ENCODE results near the gene USP2.

Gene USP2

DNA sequence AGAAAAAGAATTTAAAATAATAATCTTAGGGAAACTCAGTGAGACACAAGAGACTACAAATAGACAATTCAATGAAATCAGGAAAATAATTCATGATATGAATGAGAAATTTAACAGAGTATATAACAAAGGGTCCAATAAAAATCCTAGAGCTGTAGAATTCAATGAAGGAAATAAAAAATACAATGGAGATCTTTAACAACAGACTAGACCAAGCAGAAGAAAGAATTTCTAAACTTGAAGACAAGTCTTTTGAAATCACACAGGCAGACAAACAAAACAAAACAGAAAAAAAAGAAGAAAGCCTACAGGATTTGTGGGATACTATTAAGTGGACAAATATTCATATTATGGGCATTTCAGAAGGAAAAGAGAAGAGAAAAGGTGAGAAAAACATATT is 16.2 kb upstream of the USP2 start:
- peaks cover 5% of the 10 kb centered on the region for H3K27me3 ChIP-seq (ENCODE audit: insufficient read depth, low read length, poor library complexity)
- TF ChIP-seq EZH2 (IDR thresholded peaks at IDR 0.05; ENCODE audit: borderline replicate concordance, low read depth, low read length, severe bottlenecking), result no peak
- TF ChIP-seq, protein P1, sequence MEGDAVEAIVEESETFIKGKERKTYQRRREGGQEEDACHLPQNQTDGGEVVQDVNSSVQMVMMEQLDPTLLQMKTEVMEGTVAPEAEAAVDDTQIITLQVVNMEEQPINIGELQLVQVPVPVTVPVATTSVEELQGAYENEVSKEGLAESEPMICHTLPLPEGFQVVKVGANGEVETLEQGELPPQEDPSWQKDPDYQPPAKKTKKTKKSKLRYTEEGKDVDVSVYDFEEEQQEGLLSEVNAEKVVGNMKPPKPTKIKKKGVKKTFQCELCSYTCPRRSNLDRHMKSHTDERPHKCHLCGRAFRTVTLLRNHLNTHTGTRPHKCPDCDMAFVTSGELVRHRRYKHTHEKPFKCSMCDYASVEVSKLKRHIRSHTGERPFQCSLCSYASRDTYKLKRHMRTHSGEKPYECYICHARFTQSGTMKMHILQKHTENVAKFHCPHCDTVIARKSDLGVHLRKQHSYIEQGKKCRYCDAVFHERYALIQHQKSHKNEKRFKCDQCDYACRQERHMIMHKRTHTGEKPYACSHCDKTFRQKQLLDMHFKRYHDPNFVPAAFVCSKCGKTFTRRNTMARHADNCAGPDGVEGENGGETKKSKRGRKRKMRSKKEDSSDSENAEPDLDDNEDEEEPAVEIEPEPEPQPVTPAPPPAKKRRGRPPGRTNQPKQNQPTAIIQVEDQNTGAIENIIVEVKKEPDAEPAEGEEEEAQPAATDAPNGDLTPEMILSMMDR (IDR thresholded peaks at IDR 0.05; ENCODE audit: borderline replicate concordance, extremely low read depth, low read length, poor library complexity, severe bottlenecking), result no peak
- H3K4me3 ChIP-seq (ENCODE audit: low read depth in 1 of 2, low read length in 2 of 2), result no peak overlapping the region
- no peaks in the 10 kb centered on the region for H3K36me3 ChIP-seq (ENCODE audit: insufficient read depth, low read length)
- no peak overlapping the region for H3K9ac ChIP-seq (ENCODE audit: low read depth, low read length)
- H4K20me1 ChIP-seq (ENCODE audit: insufficient read depth, low read length), result no peaks in the 10 kb centered on the region
- H3K27ac ChIP-seq (ENCODE audit: low read length), result no peak overlapping the region
- H3K9me3 ChIP-seq (ENCODE audit: insufficient read depth, low read length, severe bottlenecking), result peaks cover 4% of the 10 kb centered on the region
- no peaks in the 10 kb centered on the region for H3K4me1 ChIP-seq (ENCODE audit: insufficient read depth, low read length)
- ATAC-seq (ENCODE audit: insufficient read depth, low read depth), result no peak
- H3K4me2 ChIP-seq (ENCODE audit: insufficient read depth, low read length), result no peak overlapping the region
- H2AFZ ChIP-seq (ENCODE audit: low read depth, low read length), result no peak overlapping the region
- DNase-seq, result no peak
- H3K79me2 ChIP-seq (ENCODE audit: insufficient read depth, low read length), result no peaks in the 10 kb centered on the region

DNA sequence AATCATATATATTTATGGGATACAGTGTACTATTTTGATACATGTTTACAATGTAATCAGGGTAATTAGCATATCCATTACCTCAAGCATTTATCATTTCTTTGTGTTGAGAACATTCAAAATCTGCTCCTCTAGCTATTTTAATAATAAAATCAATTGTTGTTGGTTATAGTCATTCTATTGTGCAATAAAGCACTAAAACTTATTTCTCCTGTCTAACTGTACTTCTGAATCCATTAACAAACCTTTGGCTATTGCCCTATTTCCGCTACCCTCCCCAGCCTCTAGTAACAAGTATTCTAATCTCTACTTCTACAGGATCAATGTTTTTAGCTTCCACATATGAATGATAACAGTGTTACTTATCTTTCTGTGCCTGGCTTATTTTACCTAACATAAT is 15.3 kb upstream of the USP2 start:
- H3K4me2 ChIP-seq (ENCODE audit: insufficient read depth, low read length), result no peak overlapping the region
- H3K27me3 ChIP-seq (ENCODE audit: insufficient read depth, low read length, poor library complexity), result peaks cover 3% of the 10 kb centered on the region
- H3K4me1 ChIP-seq (ENCODE audit: insufficient read depth, low read length), result no peaks in the 10 kb centered on the region
- no peaks in the 10 kb centered on the region for H4K20me1 ChIP-seq (ENCODE audit: insufficient read depth, low read length)
- H3K36me3 ChIP-seq (ENCODE audit: insufficient read depth, low read length), result no peaks in the 10 kb centered on the region
- no peak overlapping the region for H3K27ac ChIP-seq (ENCODE audit: low read length)
- no peak overlapping the region for H3K9ac ChIP-seq (ENCODE audit: low read depth, low read length)
- TF ChIP-seq, protein P1 (IDR thresholded peaks at IDR 0.05; ENCODE audit: borderline replicate concordance, extremely low read depth, low read length, poor library complexity, severe bottlenecking), result no peak
- no peak for TF ChIP-seq EZH2 (IDR thresholded peaks at IDR 0.05; ENCODE audit: borderline replicate concordance, low read depth, low read length, severe bottlenecking)
- DNase-seq (no peak), ATAC-seq (ENCODE audit: insufficient read depth, low read depth) (no peak)
- H2AFZ ChIP-seq (ENCODE audit: low read depth, low read length), result no peak overlapping the region
- peaks cover 4% of the 10 kb centered on the region for H3K9me3 ChIP-seq (ENCODE audit: insufficient read depth, low read length, severe bottlenecking)
- no peaks in the 10 kb centered on the region for H3K79me2 ChIP-seq (ENCODE audit: insufficient read depth, low read length)
- H3K4me3 ChIP-seq (ENCODE audit: low read depth in 1 of 2, low read length in 2 of 2), result no peak overlapping the region

DNA sequence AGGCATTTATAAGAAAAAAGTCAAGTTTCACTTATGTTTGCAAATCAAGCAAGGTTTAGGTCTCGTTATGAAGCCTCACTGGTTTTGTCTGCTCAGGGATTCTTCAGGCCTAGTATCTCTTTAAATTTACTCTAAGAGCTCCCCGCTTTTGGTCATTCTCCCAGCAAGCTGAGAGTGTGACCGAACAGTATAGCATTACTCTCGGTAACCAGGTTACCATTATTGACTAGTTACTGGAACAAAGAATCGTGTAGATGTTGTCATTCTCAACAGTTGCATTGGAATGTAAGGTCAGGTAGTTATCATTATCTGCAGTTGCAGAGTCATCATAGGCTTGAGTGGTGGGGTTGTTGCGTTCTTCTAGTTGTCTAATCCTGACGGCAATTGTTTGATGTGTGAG is 9.8 kb upstream of the USP2 start:
- Histone ChIP-seq H2AFZ (ENCODE audit: low read depth, low read length) (no peak overlapping the region), H3K4me3 (ENCODE audit: low read depth in 1 of 2, low read length in 2 of 2) (no peak overlapping the region), H3K9me3 (ENCODE audit: insufficient read depth, low read length, severe bottlenecking) (no peaks in the 10 kb centered on the region), H3K36me3 (ENCODE audit: insufficient read depth, low read length) (no peaks in the 10 kb centered on the region), H3K27ac (ENCODE audit: low read length) (no peak overlapping the region), H4K20me1 (ENCODE audit: insufficient read depth, low read length) (no peaks in the 10 kb centered on the region), H3K9ac (ENCODE audit: low read depth, low read length) (no peak overlapping the region), H3K27me3 (ENCODE audit: insufficient read depth, low read length, poor library complexity) (peaks cover 3% of the 10 kb centered on the region), H3K4me1 (ENCODE audit: insufficient read depth, low read length) (no peaks in the 10 kb centered on the region), H3K79me2 (ENCODE audit: insufficient read depth, low read length) (no peaks in the 10 kb centered on the region), H3K4me2 (ENCODE audit: insufficient read depth, low read length) (no peak overlapping the region)
- TF ChIP-seq, protein P1 (IDR thresholded peaks at IDR 0.05; ENCODE audit: borderline replicate concordance, extremely low read depth, low read length, poor library complexity, severe bottlenecking), result no peak
- no peak for TF ChIP-seq EZH2 (IDR thresholded peaks at IDR 0.05; ENCODE audit: borderline replicate concordance, low read depth, low read length, severe bottlenecking)
- DNase-seq (no peak), ATAC-seq (ENCODE audit: insufficient read depth, low read depth) (no peak)
